Neural cell (in vitro differentiated cells): ENCODE measurements around the gene CFTR. TPM values are rescaled to one million over a fixed set of nuclear protein-coding genes. Genes with fewer than 3 reads are reported as not detected.

Experiments used
- H2AFZ ChIP-seq: fragments of 200-600, 300-800 bp; sonication (generic), shearing (Covaris generic); 2 replicates; pipeline ENCODE4 v1.6.0; 2014; ENCODE audit warnings: low read depth, mild to moderate bottlenecking, antibody characterized with exemption, low read length, moderate library complexity
- H3F3A ChIP-seq: fragments of 200-600 bp; shearing (Covaris generic); 2 replicates; pipeline ENCODE4 v1.6.1; 2016; ENCODE audit warnings: mild to moderate bottlenecking, moderate library complexity, mixed read lengths, antibody characterized with exemption, low read length; ENCODE audit not compliant: insufficient read depth, poor library complexity, severe bottlenecking
- H3K27ac ChIP-seq: fragments of 200-600, 300-800 bp; sonication (generic), shearing (Covaris generic); 2 replicates; pipeline ENCODE4 v1.5.1; 2014; ENCODE audit warnings: mild to moderate bottlenecking, low read length, moderate library complexity
- H3K27me3 ChIP-seq: fragments of 300-800, 200-600 bp; sonication (generic), shearing (Covaris generic); 2 replicates; pipeline ENCODE4 v1.6.0; 2014; ENCODE audit warnings: mild to moderate bottlenecking, low read depth, low read length, moderate library complexity; ENCODE audit not compliant: insufficient read depth
- H3K36me3 ChIP-seq: fragments of 300-800, 200-600 bp; sonication (generic), shearing (Covaris generic); 2 replicates; pipeline ENCODE4 v1.5.1; 2014; ENCODE audit warnings: mild to moderate bottlenecking, antibody characterized with exemption, low read length, moderate library complexity; ENCODE audit not compliant: insufficient read depth
- H3K4me2 ChIP-seq: fragments of 300-800, 200-600 bp; sonication (generic), shearing (Covaris generic); 2 replicates; pipeline ENCODE4 v1.6.0; 2014; ENCODE audit warnings: mild to moderate bottlenecking, low read length
- H3K4me3 ChIP-seq: fragments of 300-800, 200-600 bp; sonication (generic), shearing (Covaris generic); 2 replicates; pipeline ENCODE4 v1.5.1; 2014; ENCODE audit warnings: mild to moderate bottlenecking, low read length, moderate library complexity
- H3K79me2 ChIP-seq: fragments of 200-600 bp; shearing (Covaris generic); replicated peaks from 2 replicates; pipeline ENCODE4 v1.6.0; 2014; ENCODE audit warnings: mild to moderate bottlenecking, low read length, moderate library complexity; ENCODE audit not compliant: insufficient read depth
- H3K9ac ChIP-seq: fragments of 300-800, 200-600 bp; sonication (generic), shearing (Covaris generic); 2 replicates; pipeline ENCODE4 v1.6.1; 2016; ENCODE audit warnings: mild to moderate bottlenecking, low read length, mixed read lengths
- H3K9me2 ChIP-seq: fragments of 200-600 bp; shearing (Covaris generic); 2 replicates; pipeline ENCODE4 v1.6.1; 2016; ENCODE audit warnings: mild to moderate bottlenecking, low read length, mixed read lengths; ENCODE audit not compliant: insufficient read depth
- H3K9me3 ChIP-seq: fragments of 200-600, 300-800 bp; sonication (generic), shearing (Covaris generic); 2 replicates; pipeline ENCODE4 v1.6.1; 2016; ENCODE audit warnings: mild to moderate bottlenecking, mixed run types, low read length, moderate library complexity, mixed read lengths
- H4K20me1 ChIP-seq: fragments of 200-600 bp; shearing (Covaris generic); 2 replicates; pipeline ENCODE4 v1.6.1; 2016; ENCODE audit warnings: mild to moderate bottlenecking, mixed run types; ENCODE audit not compliant: insufficient read depth
- CTCF ChIP-seq: fragments of 450-650 bp; IDR thresholded peaks from 2 replicates; pipeline ENCODE4 v1.5.1; 2014; ENCODE audit warnings: antibody characterized with exemption, mild to moderate bottlenecking, moderate library complexity; ENCODE audit not compliant: poor library complexity, severe bottlenecking
- EP300 ChIP-seq: fragments of 450-650 bp; conservative IDR thresholded peaks from 2 replicates; pipeline ENCODE4 v1.6.1; 2014; ENCODE audit warnings: antibody characterized with exemption, mild to moderate bottlenecking, moderate library complexity; ENCODE audit not compliant: poor library complexity, severe bottlenecking
- EZH2 ChIP-seq: fragments of 200-600, 300-800 bp; shearing (Covaris generic), sonication (generic); IDR thresholded peaks from 2 replicates; pipeline ENCODE4 v1.6.1; 2014; ENCODE audit warnings: antibody characterized with exemption, low read length, borderline replicate concordance, mild to moderate bottlenecking; ENCODE audit not compliant: insufficient read depth, poor library complexity, severe bottlenecking
- MXI1 ChIP-seq: fragments of 450-650 bp; conservative IDR thresholded peaks from 2 replicates; pipeline ENCODE4 v1.6.1; 2014; ENCODE audit warnings: antibody characterized with exemption, mild to moderate bottlenecking; ENCODE audit not compliant: poor library complexity, severe bottlenecking
- POLR2AphosphoS5 ChIP-seq: IDR thresholded peaks from 2 replicates; pipeline ENCODE4 v1.6.1; 2012
- RAD21 ChIP-seq: fragments of 450-650 bp; conservative IDR thresholded peaks from 2 replicates; pipeline ENCODE4 v1.6.1; 2014; ENCODE audit warnings: antibody characterized with exemption, mild to moderate bottlenecking, moderate library complexity
- REST ChIP-seq: IDR thresholded peaks from 2 replicates; pipeline ENCODE4 v1.6.1; 2012; ENCODE audit warnings: borderline replicate concordance
- SMC3 ChIP-seq: fragments of 450-650 bp; conservative IDR thresholded peaks from 2 replicates; pipeline ENCODE4 v1.6.1; 2014; ENCODE audit warnings: antibody characterized with exemption, mild to moderate bottlenecking, moderate library complexity; ENCODE audit not compliant: poor library complexity
- TAF1 ChIP-seq: IDR thresholded peaks from 2 replicates; pipeline ENCODE4 v1.6.1; 2012; ENCODE audit warnings: low read depth
- polyA plus RNA-seq: library from polyadenylated mRNA; depleted of rRNA; stranded (reverse); fragments of >200 nt; gene quantifications from 2 replicates; pipeline ENCODE4 v1.2.3, GENCODE V29; 2014

Gene CFTR
- polyA plus RNA-seq, 1 donor from 2014 or later = not detected

GRCh38 chr7:117493460-117493859 is 13.6 kb downstream of the CFTR start:
- H3K4me2 ChIP-seq = no peak overlapping the region
- no peaks in the 10 kb centered on the region for H4K20me1 ChIP-seq
- H3K9ac ChIP-seq = no peak overlapping the region
- H3K9me3 ChIP-seq = no peaks in the 10 kb centered on the region
- H3K36me3 ChIP-seq = no peaks in the 10 kb centered on the region
- H3F3A ChIP-seq = no peaks in the 10 kb centered on the region
- H3K27ac ChIP-seq = no peak overlapping the region
- H3K27me3 ChIP-seq = no peaks in the 10 kb centered on the region
- no peaks in the 10 kb centered on the region for H3K79me2 ChIP-seq
- no peak overlapping the region for H2AFZ ChIP-seq
- H3K9me2 ChIP-seq = no peaks in the 10 kb centered on the region
- no peak for TF ChIP-seq SMC3
- no peak for TF ChIP-seq EP300
- no peak for TF ChIP-seq MXI1
- TF ChIP-seq TAF1 = no peak
- no peak for TF ChIP-seq POLR2AphosphoS5
- TF ChIP-seq EZH2 = no peak
- no peak for TF ChIP-seq REST
- no peak for TF ChIP-seq CTCF
- TF ChIP-seq RAD21 = no peak
- H3K4me3 ChIP-seq = no peak overlapping the region

GRCh38 chr7:117495308-117495707 is 15.5 kb downstream of the CFTR start:
- Histone ChIP-seq H3K79me2 (no peaks in the 10 kb centered on the region), H3K27ac (no peak overlapping the region), H3K27me3 (no peaks in the 10 kb centered on the region), H3F3A (no peaks in the 10 kb centered on the region), H3K9me2 (no peaks in the 10 kb centered on the region), H3K36me3 (no peaks in the 10 kb centered on the region), H4K20me1 (no peaks in the 10 kb centered on the region), H3K9me3 (no peaks in the 10 kb centered on the region), H3K4me2 (no peak overlapping the region), H2AFZ (no peak overlapping the region), H3K4me3 (no peak overlapping the region), H3K9ac (no peak overlapping the region)
- no peak for TF ChIP-seq CTCF
- TF ChIP-seq RAD21 = no peak
- TF ChIP-seq MXI1 = no peak
- TF ChIP-seq EP300 = no peak
- no peak for TF ChIP-seq SMC3
- TF ChIP-seq REST = no peak
- TF ChIP-seq TAF1 = no peak
- no peak for TF ChIP-seq POLR2AphosphoS5
- TF ChIP-seq EZH2 = no peak
